RPMI7951 (cell line): ENCODE results near the gene LRRC18. TPM values are rescaled to one million over a fixed set of nuclear protein-coding genes. Genes with fewer than 3 reads are reported as not detected.
A peak's percentile ranks its signal among the peaks of the same experiment; 100 is the strongest.

Experiments used
- DNase-seq: peaks from one replicate; pipeline ENCODE4 v3.0.0-alpha.2; 2012; ENCODE audit warnings: low read depth
- total RNA-seq: library from RNA; depleted of rRNA; stranded (reverse); fragments of >200 nt; shearing (Covaris generic); gene quantifications from 2 replicates; pipeline ENCODE4 v1.2.3, GENCODE V29; 2014

Gene LRRC18
- total RNA-seq, 1 experiment from 2014 or later: not detected

GRCh38 chr10:48946332-48946731 lies 6.7 kb upstream of the LRRC18 start:
- no peak for DNase-seq

- DNase-seq: no peak
Measured at GRCh38 chr10:48945441-48946130, 5.9 kb upstream of the LRRC18 start.

- no peak for DNase-seq
Measured at GRCh38 chr10:48944171-48944570, 4.5 kb upstream of the LRRC18 start.

GRCh38 chr10:48943096-48943495 lies 3.5 kb upstream of the LRRC18 start:
- no peak for DNase-seq

- no peak for DNase-seq
Measured at GRCh38 chr10:48941427-48942075, 1.9 kb upstream of the LRRC18 start.

- DNase-seq: no peak
Measured at GRCh38 chr10:48940958-48941357, 1.3 kb upstream of the LRRC18 start.

- DNase-seq: no peak
Measured at GRCh38 chr10:48940372-48940771, 732 bp upstream of the LRRC18 start.

- no peak for DNase-seq
Measured at GRCh38 chr10:48938990-48939536, 577 bp downstream of the LRRC18 start.

GRCh38 chr10:48938281-48938680 lies 1.4 kb downstream of the LRRC18 start:
- DNase-seq: no peak

GRCh38 chr10:48937796-48938195 lies 1.8 kb downstream of the LRRC18 start:
- DNase-seq: no peak

GRCh38 chr10:48935577-48935976 lies 4.1 kb downstream of the LRRC18 start:
- DNase-seq: no peak

GRCh38 chr10:48934672-48935501 lies 4.8 kb downstream of the LRRC18 start:
- DNase-seq: peak; percentile 11

GRCh38 chr10:48932831-48933664 lies 6.6 kb downstream of the LRRC18 start:
- peak; percentile 38 for DNase-seq

GRCh38 chr10:48931188-48931587 lies 8.5 kb downstream of the LRRC18 start:
- no peak for DNase-seq

GRCh38 chr10:48929413-48929990 lies 10.1 kb downstream of the LRRC18 start:
- no peak for DNase-seq

GRCh38 chr10:48926764-48927540 lies 12.7 kb downstream of the LRRC18 start:
- no peak for DNase-seq

GRCh38 chr10:48926255-48926654 lies 13.4 kb downstream of the LRRC18 start:
- DNase-seq: no peak

- DNase-seq: no peak
Measured at GRCh38 chr10:48924988-48925387, 14.7 kb downstream of the LRRC18 start.

- no peak for DNase-seq
Measured at GRCh38 chr10:48923748-48924147, 15.9 kb downstream of the LRRC18 start.

GRCh38 chr10:48913674-48914073 lies 26.0 kb downstream of the LRRC18 start:
- DNase-seq: no peak
